PC-3 (cell line): ENCODE data around the gene TANGO6. TPM values are rescaled to one million over a fixed set of nuclear protein-coding genes. Genes with fewer than 3 reads are reported as not detected.

Experiments used
- ATAC-seq: fragments of 200-7000 bp; cut with Tn5 transposase; 2 replicates; pipeline ENCODE4 v1.9.1; 2020; ENCODE audit warnings: mild to moderate bottlenecking, moderate library complexity
- BruUV-seq: library from RNA; stranded (reverse); fragments of 400-500 nt; replicated peaks from 2 replicates; lab custom pipeline; 2021; lab: Mats Ljungman, UMichigan
- CTCF ChIA-PET: fragments of 300-600 bp; sonication (Branson Sonifier 250); formaldehyde crosslinking; loops from one replicate; lab custom pipeline; 2022; ENCODE audit warnings: antibody characterized with exemption; lab: Charles Lee
- POLR2A ChIA-PET: fragments of 300-600 bp; sonication (Branson Sonifier 250); formaldehyde crosslinking; loops from one replicate; lab custom pipeline; 2022; ENCODE audit warnings: antibody characterized with exemption; ENCODE audit not compliant: unreplicated experiment; lab: Charles Lee
- DNase-seq: peaks from one replicate; pipeline ENCODE4 v3.0.0-alpha.2; 2015
- H2AFZ ChIP-seq: fragments of 300-600 bp; sonication (generic); 2 replicates; pipeline ENCODE4 v1.6.0; 2016; ENCODE audit warnings: antibody characterized with exemption, low read length
- H3F3A ChIP-seq: fragments of 300-600 bp; sonication (generic); one replicate; pipeline ENCODE4 v1.6.0; 2017; ENCODE audit warnings: antibody characterized with exemption, low read length, control low read depth, mild to moderate bottlenecking; ENCODE audit not compliant: unreplicated experiment
- H3K27ac ChIP-seq: fragments of 300-600 bp; sonication (generic); 2 replicates; pipeline ENCODE4 v1.5.1; 2016; ENCODE audit warnings: mild to moderate bottlenecking, low read length
- H3K27me3 ChIP-seq: fragments of 300-600 bp; sonication (generic); 2 replicates; pipeline ENCODE4 v1.6.1; 2016; ENCODE audit warnings: low read length, mixed read lengths
- H3K36me3 ChIP-seq: fragments of 300-600 bp; sonication (generic); 2 replicates; pipeline ENCODE4 v1.6.1; 2016; ENCODE audit warnings: low read depth, mixed run types, low read length, mixed read lengths
- H3K4me1 ChIP-seq: fragments of 300-600 bp; sonication (generic); 2 replicates; pipeline ENCODE4 v1.5.1; 2016; ENCODE audit warnings: low read length; ENCODE audit not compliant: insufficient read depth
- H3K4me2 ChIP-seq: fragments of 300-600 bp; sonication (generic); 2 replicates; pipeline ENCODE4 v1.6.0; 2016; ENCODE audit warnings: low read length
- H3K4me3 ChIP-seq: fragments of 300-600 bp; sonication (generic); 2 replicates; pipeline ENCODE4 v1.5.1; 2016; ENCODE audit warnings: mild to moderate bottlenecking, low read length, mixed read lengths
- H3K79me2 ChIP-seq: fragments of 300-600 bp; sonication (generic); 2 replicates; pipeline ENCODE4 v1.6.1; 2017; ENCODE audit warnings: low read length, mixed read lengths
- H3K9ac ChIP-seq: fragments of 300-600 bp; sonication (generic); 2 replicates; pipeline ENCODE4 v1.6.0; 2016; ENCODE audit warnings: mild to moderate bottlenecking, low read length
- H3K9me2 ChIP-seq: fragments of 300-600 bp; sonication (generic); replicated peaks from 2 replicates; pipeline ENCODE4 v1.6.1; 2016; ENCODE audit warnings: mixed run types, low read length, mixed read lengths
- H3K9me3 ChIP-seq: fragments of 300-600 bp; sonication (generic); 2 replicates; pipeline ENCODE4 v1.6.1; 2016; ENCODE audit warnings: low read length, mixed read lengths
- H4K20me1 ChIP-seq: fragments of 300-600 bp; sonication (generic); 2 replicates; pipeline ENCODE4 v1.6.1; 2016; ENCODE audit warnings: low read length, mixed read lengths
- CTCF ChIP-seq: fragments of 300-600 bp; sonication (generic); conservative IDR thresholded peaks from 2 replicates; pipeline ENCODE4 v1.5.1; 2017; ENCODE audit warnings: antibody characterized with exemption, low read depth, mild to moderate bottlenecking, low read length
- EZH2 ChIP-seq: fragments of 300-600 bp; sonication (generic); IDR thresholded peaks from one replicate; pipeline ENCODE4 v1.6.1; 2017; ENCODE audit warnings: antibody characterized with exemption, mild to moderate bottlenecking, low read length; ENCODE audit not compliant: unreplicated experiment
- EZH2phosphoT487 ChIP-seq: fragments of 300-600 bp; sonication (generic); IDR thresholded peaks from 2 replicates; pipeline ENCODE4 v1.6.1; 2018; ENCODE audit warnings: mild to moderate bottlenecking, antibody characterized with exemption, low read length, borderline replicate concordance
- intact Hi-C: fragments of 100-400 bp; cut with micrococcal nuclease; formaldehyde crosslinking; loops from 2 replicates; pipeline ENCODE4 v1.9.0; 2023
- total RNA-seq: library from RNA; depleted of rRNA; stranded (reverse); fragments of >200 nt; gene quantifications from 2 replicates; pipeline ENCODE4 v1.2.3, GENCODE V29; 2014

The TANGO6 gene
- total RNA-seq, 1 experiment from 2014 or later = 9.4 TPM

DNA sequence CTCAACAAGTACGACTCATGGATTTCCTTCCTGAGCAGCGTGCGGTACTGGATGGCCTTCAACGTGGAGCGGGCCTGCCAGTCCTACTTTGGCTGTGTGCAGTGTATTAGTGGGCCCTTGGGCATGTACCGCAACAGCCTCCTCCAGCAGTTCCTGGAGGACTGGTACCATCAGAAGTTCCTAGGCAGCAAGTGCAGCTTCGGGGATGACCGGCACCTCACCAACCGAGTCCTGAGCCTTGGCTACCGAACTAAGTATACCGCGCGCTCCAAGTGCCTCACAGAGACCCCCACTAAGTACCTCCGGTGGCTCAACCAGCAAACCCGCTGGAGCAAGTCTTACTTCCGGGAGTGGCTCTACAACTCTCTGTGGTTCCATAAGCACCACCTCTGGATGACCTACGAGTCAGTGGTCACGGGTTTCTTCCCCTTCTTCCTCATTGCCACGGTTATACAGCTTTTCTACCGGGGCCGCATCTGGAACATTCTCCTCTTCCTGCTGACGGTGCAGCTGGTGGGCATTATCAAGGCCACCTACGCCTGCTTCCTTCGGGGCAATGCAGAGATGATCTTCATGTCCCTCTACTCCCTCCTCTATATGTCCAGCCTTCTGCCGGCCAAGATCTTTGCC lies 271.1 kb downstream of the TANGO6 start:
- DNase-seq = no peak

GRCh38 chr16:69114976-69115355 lies 271.6 kb downstream of the TANGO6 start:
- CTCF ChIA-PET = no interaction called here
- Histone ChIP-seq H3K36me3 (peaks cover 49% of the 10 kb centered on the region), H3K27ac (no peak overlapping the region), H4K20me1 (peaks cover 16% of the 10 kb centered on the region; the same call in 1 of the 2 replicates), H2AFZ (no peak overlapping the region), H3K4me2 (no peak overlapping the region), H3K9ac (no peak overlapping the region), H3K27me3 (no peaks in the 10 kb centered on the region), H3K4me1 (peaks cover 17% of the 10 kb centered on the region), H3K9me2 (no peaks in the 10 kb centered on the region), H3K4me3 (no peak overlapping the region), H3K79me2 (peaks cover 15% of the 10 kb centered on the region; the same call in 1 of the 2 replicates), H3K9me3 (no peaks in the 10 kb centered on the region), H3F3A (peaks cover 10% of the 10 kb centered on the region)
- no peak for ATAC-seq
- BruUV-seq = no TSS peak
- TF ChIP-seq EZH2phosphoT487 (no peak), CTCF (no peak), EZH2 (no peak)
- DNase-seq = no peak
- POLR2A ChIA-PET = no interaction called here
- intact Hi-C loops = no loop called here

More for the DNA sequence above, 271.1 kb downstream of the TANGO6 start:
- H3K4me1 ChIP-seq = peaks cover 19% of the 10 kb centered on the region
- no peak overlapping the region for H3K4me2 ChIP-seq
- no peak for ATAC-seq
- POLR2A ChIA-PET = no interaction called here
- peaks cover 54% of the 10 kb centered on the region for H3K36me3 ChIP-seq
- H3K27ac ChIP-seq = no peak overlapping the region
- peaks cover 21% of the 10 kb centered on the region; the same call in 1 of the 2 replicates for H4K20me1 ChIP-seq
- H3K9me3 ChIP-seq = no peaks in the 10 kb centered on the region
- H3F3A ChIP-seq = peaks cover 10% of the 10 kb centered on the region
- CTCF ChIA-PET = interaction anchor here (0.5 kb wide), 1 partner anchor 94 kb away, joined by 3 read pairs; no protein-coding TSS in a partner anchor
- H3K4me3 ChIP-seq = no peak overlapping the region
- BruUV-seq = no TSS peak
- peaks cover 20% of the 10 kb centered on the region for H3K79me2 ChIP-seq
- intact Hi-C loops = no loop called here
- TF ChIP-seq CTCF = no peak
- no peak for TF ChIP-seq EZH2phosphoT487
- no peak for TF ChIP-seq EZH2
- no peak overlapping the region for H3K9ac ChIP-seq
- H3K27me3 ChIP-seq = no peaks in the 10 kb centered on the region
- no peak overlapping the region for H2AFZ ChIP-seq
- no peaks in the 10 kb centered on the region for H3K9me2 ChIP-seq

DNA sequence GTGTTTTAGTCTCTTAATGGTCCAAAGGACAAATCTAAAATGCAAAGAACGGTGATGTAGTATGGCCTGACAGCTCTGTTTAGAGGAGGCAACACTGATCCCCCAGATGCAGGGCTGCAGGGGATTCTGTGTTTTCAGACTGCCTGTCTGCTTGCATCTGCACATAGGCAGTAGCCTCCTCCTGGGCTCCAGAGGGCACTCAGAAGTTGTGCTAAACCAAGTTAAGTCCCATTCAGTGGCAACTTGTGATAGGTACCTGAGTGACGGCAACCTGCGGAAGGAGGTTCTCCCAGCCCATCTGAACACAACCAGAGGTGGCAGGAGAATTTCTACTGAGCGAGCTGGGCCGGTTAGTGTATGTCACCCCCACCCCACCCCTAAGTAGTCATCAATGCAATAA lies 272.0 kb downstream of the TANGO6 start:
- Histone ChIP-seq H3K27ac (no peak overlapping the region), H3K36me3 (peaks cover 51% of the 10 kb centered on the region), H4K20me1 (peaks cover 16% of the 10 kb centered on the region; the same call in 1 of the 2 replicates), H3K9ac (no peak overlapping the region), H3K4me2 (no peak overlapping the region), H3K9me2 (no peaks in the 10 kb centered on the region), H3K9me3 (no peaks in the 10 kb centered on the region), H3K4me1 (peaks cover 16% of the 10 kb centered on the region), H3K4me3 (no peak overlapping the region), H3F3A (peaks cover 10% of the 10 kb centered on the region), H3K79me2 (peaks cover 14% of the 10 kb centered on the region; the same call in 1 of the 2 replicates), H3K27me3 (no peaks in the 10 kb centered on the region), H2AFZ (no peak overlapping the region)
- BruUV-seq = TSS peak; percentile 9
- no peak for TF ChIP-seq EZH2phosphoT487
- no peak for TF ChIP-seq EZH2
- TF ChIP-seq CTCF = no peak
- ChIA-PET CTCF (no interaction called here), POLR2A (no interaction called here)
- intact Hi-C loops = no loop called here
- DNase-seq (no peak), ATAC-seq (no peak)
